Spleen (tissue), 11 donors: ENCODE results near the gene WARS2. TPM values are rescaled to one million over a fixed set of nuclear protein-coding genes. Genes with fewer than 3 reads are reported as not detected.

ENCODE experiments used
- DNase-seq: peaks from one replicate; pipeline ENCODE4 v3.0.0-alpha.2; 2020
- H3K27ac ChIP-seq, 8 donors: fragments of 200-600 bp; sonication (generic) in 7 of 8; 1 replicate in 4 of 8; 2 replicates in 4 of 8; pipeline versions ENCODE4 v1.5.0 to v1.8.0; 2016 to 2021; ENCODE audit warnings: inconsistent platforms in 4 of 8, mild to moderate bottlenecking in 4 of 8, moderate library complexity in 1 of 8
- H3K27me3 ChIP-seq, 7 donors: fragments of 200-600 bp; sonication (generic) in 6 of 7; replicated peaks in 1 of 7; 1 replicate in 4 of 7; 2 replicates in 3 of 7; pipeline versions ENCODE4 v1.5.0 to v1.8.0; 2016 to 2021; ENCODE audit warnings: inconsistent platforms in 3 of 7, mild to moderate bottlenecking in 1 of 7
- H3K36me3 ChIP-seq, 6 donors: fragments of 200-600 bp; sonication (generic) in 5 of 6; 1 replicate in 4 of 6; 2 replicates in 2 of 6; pipeline versions ENCODE4 v1.5.0 to v1.8.0; 2016 to 2021; ENCODE audit warnings: inconsistent platforms in 2 of 6
- H3K4me1 ChIP-seq, 6 donors: fragments of 200-600 bp; sonication (generic) in 5 of 6; 1 replicate in 3 of 6; 2 replicates in 3 of 6; pipeline versions ENCODE4 v1.5.0 to v1.8.0; 2016 to 2021; ENCODE audit warnings: inconsistent platforms in 3 of 6
- H3K4me3 ChIP-seq, 8 donors: fragments of 200-600 bp; sonication (generic) in 7 of 8; 1 replicate in 4 of 8; 2 replicates in 4 of 8; pipeline versions ENCODE4 v1.5.0 to v1.8.0; 2016 to 2021; ENCODE audit warnings: inconsistent platforms in 4 of 8, mild to moderate bottlenecking in 4 of 8, moderate library complexity in 2 of 8
- H3K9me3 ChIP-seq, 8 donors: fragments of 200-600 bp; sonication (generic) in 7 of 8; 1 replicate in 4 of 8; 2 replicates in 4 of 8; pipeline versions ENCODE4 v1.5.0 to v1.8.0; 2016 to 2021; ENCODE audit warnings: inconsistent platforms in 4 of 8
- CTCF ChIP-seq, 11 experiments: fragments of 200-600 bp in 7 of 11; fragments of 450-650 bp in 4 of 11; sonication (generic) in 4 of 11; IDR thresholded peaks in 8 of 11; conservative IDR thresholded peaks in 3 of 11; 1 replicate in 7 of 11; 2 replicates in 4 of 11; pipeline versions ENCODE4 v1.4.0 to v1.8.0; 2016 to 2021; ENCODE audit warnings: antibody characterized with exemption in 11 of 11, inconsistent platforms in 4 of 11, mild to moderate bottlenecking in 1 of 11
- POLR2A ChIP-seq, 3 donors: fragments of 450-650 bp; IDR thresholded peaks; one replicate each; pipeline ENCODE4 v1.5.1; 2017; ENCODE audit warnings: antibody characterized with exemption in 3 of 3, mild to moderate bottlenecking in 1 of 3
- POLR2AphosphoS5 ChIP-seq, 3 donors: sonication (generic); formaldehyde crosslinking; IDR thresholded peaks; one replicate each; pipeline ENCODE4 v1.5.1; 2017; ENCODE audit warnings: antibody characterized with exemption in 3 of 3
- WGBS, 5 donors: extraction: QIAGEN DNeasy Blood & Tissue Kit in 3 of 5; methylation state at CpG; one replicate each; pipeline versions ENCODE4 v1.1.5 to v1.1.7; 2013 to 2018; 5-methylcytosine and 5-hydroxymethylcytosine counted together
- intact Hi-C: fragments of 100-400 bp; cut with DNase I; formaldehyde crosslinking; loops from one replicate; pipeline ENCODE4 v1.15.0; 2023; ENCODE audit warnings: low total_unique reads
- polyA plus RNA-seq, 3 donors: library from polyadenylated mRNA; stranded (reverse); fragments of 200-250 nt; gene quantifications; one replicate each; pipeline ENCODE4 v1.2.1, GENCODE V29; 2013
- total RNA-seq, 7 donors: library from RNA; depleted of rRNA in 3 of 7; stranded (reverse); fragments of >200 nt in 3 of 7; fragmentation: NEBNext Ultra II Directional in 4 of 7; extraction: Animal tissue kit (Norgen Biotek cat#: 25700) in 4 of 7; gene quantifications; one replicate each; pipeline versions ENCODE4 v1.1.0 to v1.2.1, GENCODE V29; 2016 to 2021
- donor health status: healthy with polysubstance abuse.
- donor health status: DM: no; HTN: no; CAD: no; lungs with moderate emphysema.
- donor health status: DM: no; HTN: no; CAD: no.
- donor health status: Bipolar disorder and iron deficiency.
- donor health status: healthy.
- donor health status: DM: no; HTN: no; CAD: no.
- donor health status: DM: yes; HTN: yes; CAD: no.

WARS2 gene
- total and polyA plus RNA-seq, 10 donors, result 2.9 to 13.0 (median 8.5) TPM

DNA sequence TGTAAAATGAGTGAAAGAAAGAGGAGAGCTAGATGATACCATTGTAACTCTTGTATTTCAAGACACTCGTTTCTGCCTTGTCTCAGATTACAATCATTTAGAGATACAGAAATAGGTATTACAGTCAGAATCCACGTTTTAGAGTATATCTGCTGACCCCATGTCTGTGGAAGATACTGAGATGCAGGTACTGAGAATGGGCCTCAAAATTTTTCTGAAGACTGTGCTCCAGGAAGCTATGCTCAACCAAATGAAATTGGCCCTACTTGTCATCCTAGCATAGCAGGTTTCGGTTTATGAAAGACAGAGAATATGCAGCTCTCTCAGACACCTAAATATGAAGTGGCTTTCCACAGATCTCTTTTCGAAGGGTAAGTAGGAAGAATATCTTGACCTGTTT, 6.0 kb upstream of the WARS2 start:
- Histone ChIP-seq H3K36me3 (peaks cover 0 to 43% (median 0%) of the 10 kb centered on the region in 6 donors), H3K4me3 (no peak overlapping the region), H3K27me3 (no peaks in the 10 kb centered on the region), H3K27ac (no peak overlapping the region), H3K9me3 (no peaks in the 10 kb centered on the region), H3K4me1 (peaks cover 3 to 18% (median 15%) of the 10 kb centered on the region in 6 donors)
- no peak for DNase-seq
- intact Hi-C loops, result no loop called here
- WGBS, 5 donors, result 83 to 90% (median 87%) methylated on average over 4 of the region's 4 CpGs
- no peak for TF ChIP-seq POLR2AphosphoS5 (IDR thresholded peaks at IDR 0.05)
- TF ChIP-seq CTCF (IDR thresholded peaks at IDR 0.05 in 8 of 11, conservative IDR thresholded peaks at IDR 0.05 in 3 of 11), result no peak
- TF ChIP-seq POLR2A (IDR thresholded peaks at IDR 0.05), result no peak

- 93 to 99% (median 97%) methylated on average over 6 of the region's 6 CpGs for WGBS, 5 donors
- H3K4me1 ChIP-seq, result peaks cover 6 to 28% (median 22%) of the 10 kb centered on the region in 6 donors
- intact Hi-C loops, result no loop called here
- DNase-seq, result no peak
- H3K36me3 ChIP-seq, result peaks cover 0 to 43% (median 0%) of the 10 kb centered on the region in 6 donors
- no peaks in the 10 kb centered on the region for H3K9me3 ChIP-seq
- H3K27me3 ChIP-seq, result no peaks in the 10 kb centered on the region
- TF ChIP-seq POLR2A (IDR thresholded peaks at IDR 0.05) (no peak), CTCF (IDR thresholded peaks at IDR 0.05 in 8 of 11, conservative IDR thresholded peaks at IDR 0.05 in 3 of 11) (no peak), POLR2AphosphoS5 (IDR thresholded peaks at IDR 0.05) (no peak)
- no peak overlapping the region for H3K27ac ChIP-seq
- no peak overlapping the region for H3K4me3 ChIP-seq
Measured at GRCh38 chr1:119144813-119145212, 4.4 kb upstream of the WARS2 start.

DNA sequence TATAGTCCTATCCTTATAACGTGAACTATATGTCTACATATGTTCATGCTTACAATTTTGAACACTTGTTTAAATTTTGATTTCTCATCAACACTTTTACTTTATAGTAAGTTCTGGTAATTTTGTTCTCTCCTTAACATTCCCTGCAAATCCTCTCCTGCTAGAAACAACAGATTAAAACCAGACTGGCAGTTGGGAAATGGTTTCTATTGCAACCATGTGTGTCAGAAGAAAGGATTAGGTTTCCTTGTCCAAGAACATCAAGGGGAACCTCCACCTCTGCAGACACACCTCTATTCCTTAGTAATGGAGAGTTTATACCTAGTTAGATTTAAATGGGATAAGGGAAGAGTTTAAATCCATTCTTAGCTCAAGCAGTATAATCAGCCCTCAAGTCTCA, 3.3 kb upstream of the WARS2 start:
- peaks cover 0 to 37% (median 0%) of the 10 kb centered on the region in 6 donors for H3K36me3 ChIP-seq
- H3K27ac ChIP-seq, result no peak overlapping the region
- no peak for DNase-seq
- no peaks in the 10 kb centered on the region for H3K9me3 ChIP-seq
- no peak overlapping the region for H3K4me3 ChIP-seq
- TF ChIP-seq CTCF (IDR thresholded peaks at IDR 0.05 in 8 of 11, conservative IDR thresholded peaks at IDR 0.05 in 3 of 11) (no peak), POLR2AphosphoS5 (IDR thresholded peaks at IDR 0.05) (no peak), POLR2A (IDR thresholded peaks at IDR 0.05) (no peak)
- no peaks in the 10 kb centered on the region for H3K27me3 ChIP-seq
- intact Hi-C loops, result no loop called here
- peaks cover 6 to 39% (median 29%) of the 10 kb centered on the region in 6 donors for H3K4me1 ChIP-seq
- WGBS, 5 donors, result 88 to 98% (median 94%) methylated on average over 1 of the region's 1 CpG

- 84 to 96% (median 93%) methylated on average over 1 of the region's 1 CpG for WGBS, 5 donors
- intact Hi-C loops, result no loop called here
- Histone ChIP-seq H3K36me3 (peaks cover 0 to 19% (median 0%) of the 10 kb centered on the region in 6 donors), H3K9me3 (no peaks in the 10 kb centered on the region), H3K27me3 (no peaks in the 10 kb centered on the region), H3K4me1 (peaks cover 6 to 40% (median 29%) of the 10 kb centered on the region in 6 donors), H3K27ac (no peak overlapping the region), H3K4me3 (peak overlapping the region in 1 of 8 donors; percentile 72)
- no peak for DNase-seq
- no peak for TF ChIP-seq CTCF (IDR thresholded peaks at IDR 0.05 in 8 of 11, conservative IDR thresholded peaks at IDR 0.05 in 3 of 11)
- TF ChIP-seq POLR2AphosphoS5 (IDR thresholded peaks at IDR 0.05), result no peak
- no peak for TF ChIP-seq POLR2A (IDR thresholded peaks at IDR 0.05)
Measured at GRCh38 chr1:119141660-119142059, 1.2 kb upstream of the WARS2 start.
